OCI-LY3 (cell line): ENCODE data around the gene EEA1.

ENCODE experiments used
- CTCF ChIP-seq: fragments of 200-600, 300-600 bp; sonication (generic); IDR thresholded peaks from 2 replicates; pipeline ENCODE4 v1.5.1; 2014; ENCODE audit warnings: antibody characterized with exemption, low read length, low read depth
- EZH2phosphoT487 ChIP-seq: fragments of 200-600 bp; shearing (Covaris generic); IDR thresholded peaks from 2 replicates; pipeline ENCODE4 v1.6.1; 2018; ENCODE audit warnings: antibody characterized with exemption, mixed run types, low read depth

- TF ChIP-seq CTCF (no peak), EZH2phosphoT487 (no peak)
Observed at GRCh38 chr12:92786045-92786444, 143.1 kb downstream of the EEA1 start.
